AG10803 (cell line): ENCODE data around the gene IL22RA1.

Source experiments
- DNase-seq: peaks from one replicate; pipeline ENCODE4 v3.0.0; 2010; ENCODE audit warnings: low read depth
- H3K4me3 ChIP-seq: 2 replicates; pipeline ENCODE4 v1.5.1; 2011; ENCODE audit warnings: mild to moderate bottlenecking, low read length, control low read depth
- TF ChIP-seq, protein P1 (sequence below): conservative IDR thresholded peaks from 2 replicates; pipeline ENCODE4 v1.5.1; 2011; ENCODE audit warnings: mild to moderate bottlenecking, low read length, control low read depth, inconsistent platforms

IL22RA1 gene

DNA sequence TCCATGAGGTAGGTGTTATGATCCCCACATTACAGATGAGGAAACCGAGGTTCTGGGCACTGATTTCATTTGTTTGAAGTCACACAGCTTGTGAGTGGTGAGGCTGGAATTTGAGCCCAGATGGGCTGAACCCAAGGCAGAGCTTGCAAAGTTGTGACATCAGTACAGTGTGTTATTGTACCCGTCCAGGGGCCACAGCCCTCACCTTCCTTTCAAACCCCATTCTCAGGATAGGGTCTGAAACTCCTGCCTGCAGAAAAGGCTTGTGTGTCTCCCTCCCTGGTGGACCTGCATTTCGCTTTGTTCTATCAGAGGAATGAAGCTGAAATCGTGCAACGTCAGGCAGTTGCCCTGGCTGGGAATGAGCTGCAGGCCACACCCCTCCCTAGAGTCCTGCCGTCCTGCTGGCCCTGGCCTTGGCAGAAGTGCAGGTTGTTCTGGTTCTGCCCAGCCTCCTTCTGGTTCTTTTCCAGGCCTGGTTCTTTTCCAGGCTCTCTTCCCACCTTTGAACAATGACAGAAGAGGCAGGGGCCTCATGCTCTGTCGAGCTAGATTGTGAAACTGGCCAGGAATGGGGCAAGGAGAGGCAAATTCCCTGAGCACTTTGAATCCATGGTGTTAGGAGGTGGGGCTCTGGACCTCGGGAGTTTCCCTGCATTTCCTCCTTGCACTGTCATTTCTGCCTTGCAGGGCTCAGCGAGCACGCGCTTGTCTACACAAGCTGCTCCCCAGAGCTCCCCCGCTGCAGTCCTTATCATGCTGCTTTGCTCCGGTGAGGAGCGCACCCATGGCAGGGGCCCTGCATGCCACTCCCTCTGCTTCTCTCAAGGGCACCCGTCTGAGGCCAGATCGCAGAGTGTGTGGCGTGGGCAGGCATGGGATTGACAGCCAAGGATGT, 22.8 kb downstream of the IL22RA1 start:
- DNase-seq: peak; percentile 46
- no peak overlapping the region for H3K4me3 ChIP-seq
- TF ChIP-seq, protein P1, sequence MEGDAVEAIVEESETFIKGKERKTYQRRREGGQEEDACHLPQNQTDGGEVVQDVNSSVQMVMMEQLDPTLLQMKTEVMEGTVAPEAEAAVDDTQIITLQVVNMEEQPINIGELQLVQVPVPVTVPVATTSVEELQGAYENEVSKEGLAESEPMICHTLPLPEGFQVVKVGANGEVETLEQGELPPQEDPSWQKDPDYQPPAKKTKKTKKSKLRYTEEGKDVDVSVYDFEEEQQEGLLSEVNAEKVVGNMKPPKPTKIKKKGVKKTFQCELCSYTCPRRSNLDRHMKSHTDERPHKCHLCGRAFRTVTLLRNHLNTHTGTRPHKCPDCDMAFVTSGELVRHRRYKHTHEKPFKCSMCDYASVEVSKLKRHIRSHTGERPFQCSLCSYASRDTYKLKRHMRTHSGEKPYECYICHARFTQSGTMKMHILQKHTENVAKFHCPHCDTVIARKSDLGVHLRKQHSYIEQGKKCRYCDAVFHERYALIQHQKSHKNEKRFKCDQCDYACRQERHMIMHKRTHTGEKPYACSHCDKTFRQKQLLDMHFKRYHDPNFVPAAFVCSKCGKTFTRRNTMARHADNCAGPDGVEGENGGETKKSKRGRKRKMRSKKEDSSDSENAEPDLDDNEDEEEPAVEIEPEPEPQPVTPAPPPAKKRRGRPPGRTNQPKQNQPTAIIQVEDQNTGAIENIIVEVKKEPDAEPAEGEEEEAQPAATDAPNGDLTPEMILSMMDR: no peak

DNA sequence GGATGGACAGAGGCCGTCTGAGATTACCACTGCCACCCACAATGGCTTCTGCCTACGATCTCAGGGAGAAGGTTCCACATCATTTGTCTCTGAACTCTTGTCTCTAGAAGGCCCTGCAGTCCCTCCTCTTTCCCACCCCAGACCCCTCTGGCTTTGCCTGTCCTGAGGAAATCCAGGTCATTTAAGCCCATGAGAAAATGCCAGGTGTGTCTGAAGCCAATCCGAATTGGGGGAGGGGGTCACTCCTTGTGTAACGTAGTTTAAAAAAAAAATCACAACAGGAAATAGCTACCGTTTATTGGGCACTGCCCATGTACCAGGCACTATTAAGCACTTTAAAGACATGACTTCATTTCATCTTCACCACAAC, 23.5 kb downstream of the IL22RA1 start:
- DNase-seq: no peak
- TF ChIP-seq, protein P1: no peak
- no peak overlapping the region for H3K4me3 ChIP-seq

DNA sequence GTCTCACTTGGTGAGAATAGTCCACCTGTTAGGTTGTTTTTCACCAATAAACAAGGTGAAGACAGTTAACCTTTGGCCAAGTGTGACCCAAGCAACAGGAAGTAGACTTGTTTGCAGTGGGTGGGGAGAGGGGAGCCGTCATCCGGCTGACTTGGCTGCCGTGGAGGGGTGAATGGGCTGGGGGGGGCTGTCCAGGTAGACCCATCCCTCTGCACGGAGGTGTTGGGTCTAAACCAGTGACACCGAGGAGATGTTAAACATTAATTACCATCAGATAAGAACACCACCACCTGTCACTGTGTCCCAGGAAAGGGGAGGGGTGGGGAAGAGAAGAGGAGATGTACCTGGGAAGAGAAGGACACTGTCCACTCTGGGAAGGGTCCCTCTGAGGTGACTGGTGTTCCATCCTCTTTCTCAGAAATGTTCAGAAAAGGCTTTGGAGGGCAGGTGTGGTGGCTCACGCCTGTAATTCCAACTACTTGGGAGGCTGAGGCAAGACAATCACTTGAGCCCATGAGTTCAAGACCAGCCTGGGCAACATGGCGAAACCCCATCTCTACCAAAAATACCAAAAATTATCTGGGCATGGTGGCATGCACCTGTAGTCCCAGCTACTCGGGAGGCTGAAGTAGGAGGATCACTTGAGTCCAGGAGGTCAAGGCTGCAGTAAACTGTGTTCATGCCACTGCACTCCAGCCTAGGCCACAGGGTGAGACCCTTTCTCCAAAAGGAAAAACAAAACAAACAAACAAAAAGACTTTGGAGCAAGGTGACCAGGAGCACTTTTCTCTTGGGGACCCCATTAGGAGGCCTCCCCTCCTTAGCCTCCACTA, 24.3 kb downstream of the IL22RA1 start:
- DNase-seq: no peak
- TF ChIP-seq, protein P1: no peak
- no peak overlapping the region for H3K4me3 ChIP-seq

DNA sequence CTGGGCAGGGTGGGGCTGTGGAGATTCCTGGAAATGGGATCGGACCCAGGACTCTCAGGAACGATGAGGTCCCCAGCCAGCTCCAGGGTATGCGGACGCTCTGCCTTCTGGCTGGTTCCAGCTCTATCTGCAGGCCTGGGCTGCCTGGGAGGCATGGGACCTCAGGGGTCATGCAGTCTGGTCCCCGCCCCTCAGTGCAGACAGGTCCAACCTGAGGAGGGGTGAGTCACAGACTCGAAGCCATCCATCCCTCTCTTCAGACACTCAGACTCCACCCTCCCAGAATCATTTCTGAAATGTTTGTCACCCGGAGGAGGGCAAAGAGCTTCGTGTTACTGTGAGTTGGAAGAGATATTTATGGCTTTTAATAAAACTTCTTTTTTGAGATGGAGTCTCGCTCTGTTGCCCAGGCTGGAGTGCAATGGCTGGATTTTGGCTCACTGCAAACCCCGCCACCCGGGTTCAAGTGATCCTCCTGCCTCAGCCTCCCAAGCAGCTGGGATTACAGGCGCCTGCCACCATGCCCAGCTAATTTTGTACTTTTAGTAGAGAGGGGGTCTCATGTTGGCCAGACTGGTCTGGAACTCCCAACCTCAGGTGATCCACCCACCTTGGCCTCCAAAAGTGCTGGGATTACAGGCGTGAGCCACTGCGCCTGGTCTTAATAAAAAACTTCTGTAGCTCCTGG, 25.1 kb downstream of the IL22RA1 start:
- TF ChIP-seq, protein P1: no peak
- H3K4me3 ChIP-seq: no peak overlapping the region
- DNase-seq: peak; percentile 33

DNA sequence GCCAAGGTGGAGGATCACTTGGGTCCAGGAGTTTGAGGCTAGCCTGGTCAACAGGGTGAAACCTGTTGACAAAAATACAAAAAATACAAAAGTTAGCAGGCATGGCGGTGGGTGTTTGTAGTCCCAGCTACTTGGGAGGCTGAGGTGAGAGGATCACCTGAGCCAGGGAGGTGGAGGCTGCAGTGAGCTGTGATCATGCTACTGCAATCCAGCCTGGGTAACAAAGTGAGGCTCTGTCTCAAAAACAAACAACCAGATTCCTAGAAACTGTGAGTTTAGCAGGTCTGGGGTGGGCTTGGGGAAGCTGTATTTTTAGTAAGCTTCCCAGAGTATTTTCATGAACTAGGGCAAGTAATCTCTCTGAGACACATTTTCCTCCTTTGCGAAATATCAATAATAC, 25.8 kb downstream of the IL22RA1 start:
- DNase-seq: no peak
- TF ChIP-seq, protein P1: no peak
- H3K4me3 ChIP-seq: no peak overlapping the region

DNA sequence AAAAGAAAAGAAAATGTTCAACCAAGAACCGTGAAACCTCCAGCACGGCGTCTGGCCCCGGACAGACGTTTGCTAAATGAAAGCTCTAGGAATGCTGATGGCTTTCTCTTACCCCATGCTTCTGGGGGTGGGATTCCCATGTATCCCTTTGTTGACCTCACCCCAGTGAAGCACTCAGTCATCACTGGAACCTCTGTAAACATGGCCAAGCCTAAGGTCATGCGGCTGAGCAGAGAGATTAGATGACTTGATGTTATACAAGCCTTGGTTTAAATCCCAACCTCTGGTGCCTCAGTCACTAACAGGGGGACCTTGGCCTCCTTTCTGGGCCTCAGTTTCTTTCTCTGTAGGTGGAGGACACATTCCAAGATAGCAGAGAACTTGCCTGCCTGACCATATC, 28.2 kb downstream of the IL22RA1 start:
- TF ChIP-seq, protein P1: no peak
- DNase-seq: no peak
- H3K4me3 ChIP-seq: no peak overlapping the region
